ENCODE measurements around the gene PPP6R2. TPM values are rescaled to one million over a fixed set of nuclear protein-coding genes. Genes with fewer than 3 reads are reported as not detected.

The PPP6R2 gene
- total RNA-seq, 1 experiment from 2014 or later: 42.6 TPM

- H2BK5ac ChIP-seq (ENCODE audit: insufficient read length, low read length): no peak overlapping the region
- no peak overlapping the region for H3K4me3 Mint-ChIP-seq
- H3K14ac ChIP-seq (ENCODE audit: insufficient read depth, low read length): no peak overlapping the region
- no peak overlapping the region for H2AK5ac ChIP-seq (ENCODE audit: insufficient read length, low read length)
- H3K79me2 ChIP-seq (ENCODE audit: insufficient read depth, low read length): no peaks in the 10 kb centered on the region
- no peak overlapping the region for H3K4me2 ChIP-seq (ENCODE audit: insufficient read depth, insufficient read length, low read length)
- no peak overlapping the region for H4K91ac ChIP-seq (ENCODE audit: insufficient read length, low read depth, low read length)
- no peak overlapping the region for H3K9ac ChIP-seq (ENCODE audit: extremely low read depth, insufficient read length, low read length)
- H3K23me2 ChIP-seq (ENCODE audit: insufficient read length, low read depth, low read length, poor library complexity, severe bottlenecking): no peaks in the 10 kb centered on the region
- no peak overlapping the region for H4K8ac ChIP-seq (replicated peaks; ENCODE audit: insufficient read length, low read depth, low read length)
- no CpG with 5 or more reads among the region's 45 CpGs for WGBS (ENCODE audit: extremely low coverage, insufficient read length, low lambda C conversion rate)
- H3K27ac ChIP-seq (ENCODE audit: insufficient read length, low read depth, low read length): no peak overlapping the region
- no peak overlapping the region for H3K18ac ChIP-seq (ENCODE audit: insufficient read length, low read depth, low read length)
- H2AFZ ChIP-seq (ENCODE audit: low read length): no peak overlapping the region
- peaks cover 4 to 5% of the 10 kb centered on the region in 2 experiments for H3K4me1 Mint-ChIP-seq
- H2BK20ac ChIP-seq (ENCODE audit: low read depth, low read length, poor library complexity, severe bottlenecking): no peak overlapping the region
- no peaks in the 10 kb centered on the region for H3K36me3 Mint-ChIP-seq (ENCODE audit: insufficient read depth in 1 of 3, low read depth in 3 of 3)
- no peaks in the 10 kb centered on the region for H3K9me3 ChIP-seq (ENCODE audit: control insufficient read depth, low read depth, low read length)
- H3T11ph ChIP-seq (ENCODE audit: low read length): no peak overlapping the region
- H3K27me3 Mint-ChIP-seq (ENCODE audit: low read depth): peaks cover 11% of the 10 kb centered on the region
- H2BK120ac ChIP-seq (ENCODE audit: low read depth, low read length, poor library complexity, severe bottlenecking): no peak overlapping the region
- no peak overlapping the region for H2BK15ac ChIP-seq (ENCODE audit: low read depth, low read length)
- no peak overlapping the region for H2BK12ac ChIP-seq (ENCODE audit: insufficient read length, low read depth, low read length)
- H4K5ac ChIP-seq (ENCODE audit: insufficient read length, low read depth, low read length): no peak overlapping the region
- no peak overlapping the region for H3K27ac Mint-ChIP-seq
- H3K4ac ChIP-seq (ENCODE audit: low read depth, low read length): no peak overlapping the region
- H3K56ac ChIP-seq (ENCODE audit: insufficient read length, low read depth, low read length): no peak overlapping the region
- no peak for TF ChIP-seq CTCF (conservative IDR thresholded peaks at IDR 0.05)
- H3K4me1 ChIP-seq (ENCODE audit: insufficient read depth, low read length): no peaks in the 10 kb centered on the region
- H3K27me3 ChIP-seq (ENCODE audit: insufficient read depth, low read length): no peaks in the 10 kb centered on the region
- DNase-seq: no peak
- H4K20me1 ChIP-seq (ENCODE audit: control insufficient read depth, insufficient read depth, insufficient read length): peaks cover 2% of the 10 kb centered on the region
- H3K79me1 ChIP-seq (ENCODE audit: insufficient read depth, low read depth, low read length, poor library complexity, severe bottlenecking): no peaks in the 10 kb centered on the region
- H3K9me3 Mint-ChIP-seq: no peaks in the 10 kb centered on the region
- H3K23ac ChIP-seq (ENCODE audit: insufficient read length, low read depth, low read length): no peak overlapping the region
Observed at GRCh38 chr22:50316114-50317065, 26.7 kb upstream of the PPP6R2 start.

Measured in H9 (cell line).